ENCODE data around the gene GABPB2.

GRCh38 chr1:151056149-151056548, 14.4 kb upstream of the GABPB2 start:
- TF ChIP-seq PRDM10 (CRISPR knock-in tag; IDR thresholded peaks at IDR 0.05; ENCODE audit: low read depth) (no peak), LCORL (IDR thresholded peaks at IDR 0.05) (no peak), LCORL (CRISPR knock-in tag; IDR thresholded peaks at IDR 0.05) (no peak), U2AF2 (IDR thresholded peaks at IDR 0.05; ENCODE audit: low read depth, low read length) (no peak), ZNF329 (CRISPR knock-in tag; IDR thresholded peaks at IDR 0.05; ENCODE audit: low read depth) (no peak), ATF2 (CRISPR knock-in tag; IDR thresholded peaks at IDR 0.05) (no peak), CTCF (CRISPR knock-in tag; IDR thresholded peaks at IDR 0.05) (no peak), KDM5A (IDR thresholded peaks at IDR 0.05; ENCODE audit: borderline replicate concordance, low read length) (no peak), ZNF597 (CRISPR knock-in tag; IDR thresholded peaks at IDR 0.05) (no peak), TCF12 (IDR thresholded peaks at IDR 0.05) (no peak), TCF12 (CRISPR knock-in tag; IDR thresholded peaks at IDR 0.05) (no peak), GTF2F1 (IDR thresholded peaks at IDR 0.05; ENCODE audit: low read length) (no peak), THRA (CRISPR knock-in tag; IDR thresholded peaks at IDR 0.05; ENCODE audit: borderline replicate concordance) (no peak), CAMTA2 (CRISPR knock-in tag; IDR thresholded peaks at IDR 0.05; ENCODE audit: borderline replicate concordance) (no peak), NFYC (CRISPR knock-in tag; IDR thresholded peaks at IDR 0.05) (no peak)
